Cardiac muscle cell (in vitro differentiated cells and primary cell): ENCODE measurements around the gene MOV10L1. TPM values are rescaled to one million over a fixed set of nuclear protein-coding genes. Genes with fewer than 3 reads are reported as not detected.

Experiments
- DNase-seq, 2 donors: peaks; one replicate each; pipeline versions ENCODE4 v3.0.0 to v3.0.0-alpha.2; 2010 to 2017; ENCODE audit warnings: low read depth in 1 of 2, low spot score in 1 of 2
- H3K27ac ChIP-seq: fragments of 200-600 bp; sonication (generic); 2 replicates; pipeline ENCODE4 v1.5.1; 2016
- H3K27me3 ChIP-seq: fragments of 200-600 bp; sonication (generic); 2 replicates; pipeline ENCODE4 v1.6.0; 2016; ENCODE audit warnings: control low read depth
- H3K36me3 ChIP-seq: fragments of 200-600 bp; sonication (generic); 2 replicates; pipeline ENCODE4 v1.5.1; 2016; ENCODE audit warnings: control low read depth
- H3K4me1 ChIP-seq: fragments of 200-600 bp; sonication (generic); 2 replicates; pipeline ENCODE4 v1.8.1; 2017; ENCODE audit warnings: low read depth, mild to moderate bottlenecking, mixed run types
- H3K4me3 ChIP-seq: fragments of 200-600 bp; sonication (generic); 2 replicates; pipeline ENCODE4 v1.5.1; 2016; ENCODE audit warnings: mild to moderate bottlenecking
- H3K9me3 ChIP-seq: fragments of 200-600 bp; sonication (generic); 2 replicates; pipeline ENCODE4 v1.5.1; 2017; ENCODE audit warnings: low read depth, mild to moderate bottlenecking, control low read depth
- CTCF ChIP-seq: IDR thresholded peaks from 2 replicates; pipeline ENCODE4 v1.5.1; 2012; ENCODE audit warnings: low read depth, mild to moderate bottlenecking, low read length
- polyA plus RNA-seq: library from polyadenylated mRNA; unstranded; fragments of >200 nt; fragmentation: Nextera tagmentation; extraction: Ambion mirVana; gene quantifications from 2 replicates; pipeline ENCODE4 v1.2.1, GENCODE V29; 2016
- total RNA-seq: library from RNA; depleted of rRNA; stranded (reverse); fragments of >200 nt; gene quantifications from 2 replicates; pipeline ENCODE4 v1.2.3, GENCODE V29; 2016

The MOV10L1 gene
- total and polyA plus RNA-seq, 2 experiments from 2014 or later: 1.1 TPM; not detected in 1

GRCh38 chr22:50078761-50079160 lies 11.0 kb upstream of the MOV10L1 start:
- Histone ChIP-seq H3K27me3 (no peaks in the 10 kb centered on the region), H3K36me3 (no peaks in the 10 kb centered on the region), H3K4me3 (no peak overlapping the region), H3K27ac (peak overlapping the region; percentile 56), H3K4me1 (peaks cover 10% of the 10 kb centered on the region), H3K9me3 (no peaks in the 10 kb centered on the region)
- DNase-seq: no peak
- TF ChIP-seq CTCF: no peak

GRCh38 chr22:50080077-50080465 lies 9.7 kb upstream of the MOV10L1 start:
- H3K27me3 ChIP-seq: no peaks in the 10 kb centered on the region
- H3K4me3 ChIP-seq: no peak overlapping the region
- no peak for TF ChIP-seq CTCF
- no peaks in the 10 kb centered on the region for H3K36me3 ChIP-seq
- no peak overlapping the region for H3K27ac ChIP-seq
- no peak for DNase-seq
- H3K4me1 ChIP-seq: peaks cover 12% of the 10 kb centered on the region
- no peaks in the 10 kb centered on the region for H3K9me3 ChIP-seq

- no peaks in the 10 kb centered on the region for H3K36me3 ChIP-seq
- no peak overlapping the region for H3K27ac ChIP-seq
- DNase-seq: no peak
- no peaks in the 10 kb centered on the region for H3K9me3 ChIP-seq
- no peak overlapping the region for H3K4me3 ChIP-seq
- no peak for TF ChIP-seq CTCF
- H3K4me1 ChIP-seq: peaks cover 16% of the 10 kb centered on the region
- H3K27me3 ChIP-seq: no peaks in the 10 kb centered on the region
Observed at GRCh38 chr22:50081426-50082196, 8.2 kb upstream of the MOV10L1 start.

GRCh38 chr22:50082197-50082715 lies 7.5 kb upstream of the MOV10L1 start:
- H3K9me3 ChIP-seq: no peaks in the 10 kb centered on the region
- no peak for TF ChIP-seq CTCF
- peaks cover 16% of the 10 kb centered on the region for H3K4me1 ChIP-seq
- H3K36me3 ChIP-seq: no peaks in the 10 kb centered on the region
- no peak overlapping the region for H3K27ac ChIP-seq
- no peaks in the 10 kb centered on the region for H3K27me3 ChIP-seq
- DNase-seq: no peak
- H3K4me3 ChIP-seq: no peak overlapping the region

GRCh38 chr22:50082961-50083461 lies 6.8 kb upstream of the MOV10L1 start:
- Histone ChIP-seq H3K36me3 (no peaks in the 10 kb centered on the region), H3K9me3 (no peaks in the 10 kb centered on the region), H3K4me3 (no peak overlapping the region), H3K27ac (no peak overlapping the region), H3K27me3 (no peaks in the 10 kb centered on the region), H3K4me1 (peaks cover 16% of the 10 kb centered on the region)
- no peak for DNase-seq
- no peak for TF ChIP-seq CTCF
